Measurements from ENCODE around the gene RPS18. TPM values are rescaled to one million over a fixed set of nuclear protein-coding genes. Genes with fewer than 3 reads are reported as not detected.
A peak's percentile ranks its signal among the peaks of the same experiment; 100 is the strongest.

RPS18 gene
- total and polyA plus RNA-seq, 9 of the 15 experiments (the other 6 are each of a cell fraction or from before 2014, with no cell fraction given): 5,023 to 17,516 (median 8,131) TPM

- TF ChIP-seq TEAD1 (CRISPR knock-in tag; IDR thresholded peaks at IDR 0.05): no peak
- peak; percentile 1; the same call in 1 of the 2 replicates for TF ChIP-seq JUN (IDR thresholded peaks at IDR 0.05; ENCODE audit: borderline replicate concordance, low read depth, low read length)
- no peak for TF ChIP-seq JUN (CRISPR knock-in tag; IDR thresholded peaks at IDR 0.05; ENCODE audit: borderline replicate concordance)
- no peak for TF ChIP-seq ILK (tag; IDR thresholded peaks at IDR 0.05; ENCODE audit: borderline replicate concordance, low read depth)
- no peak for TF ChIP-seq E4F1 (CRISPR knock-in tag; IDR thresholded peaks at IDR 0.05; ENCODE audit: borderline replicate concordance)
- no peak for TF ChIP-seq BRF1 (IDR thresholded peaks at IDR 0.05; ENCODE audit: borderline replicate concordance, extremely low read depth, insufficient read length)
- TF ChIP-seq TFAM (CRISPR knock-in tag; conservative IDR thresholded peaks at IDR 0.05): no peak
- TF ChIP-seq ZNF589 (CRISPR knock-in tag; IDR thresholded peaks at IDR 0.05; ENCODE audit: low read depth): no peak
- TF ChIP-seq SAFB2 (IDR thresholded peaks at IDR 0.05; ENCODE audit: borderline replicate concordance, low read depth, low read length, severe bottlenecking): no peak
- peak; percentile 66; the same call in 1 of the 2 replicates for TF ChIP-seq ZBTB7A (IDR thresholded peaks at IDR 0.05; ENCODE audit: borderline replicate concordance, control insufficient read depth, low read depth, low read length)
These were observed 51.7 kb downstream of the RPS18 start (continued) for GRCh38 chr6:33323623-33323948.

Data from K562 (cell line).